Choroid plexus epithelial cell (primary cell): ENCODE measurements around the gene NAB2.

Source experiments
- DNase-seq: peaks from one replicate; pipeline ENCODE4 v3.0.0-alpha.2; 2010; ENCODE audit warnings: low read depth
- H3K4me3 ChIP-seq: 2 replicates; pipeline ENCODE4 v1.5.1; 2011; ENCODE audit warnings: low read depth, mild to moderate bottlenecking, control low read depth, low read length, moderate library complexity
- TF ChIP-seq, protein P1 (sequence below): conservative IDR thresholded peaks from 2 replicates; pipeline ENCODE4 v1.5.1; 2011; ENCODE audit warnings: low read depth, mild to moderate bottlenecking, control low read depth, inconsistent platforms, low read length, moderate library complexity

Gene NAB2

DNA sequence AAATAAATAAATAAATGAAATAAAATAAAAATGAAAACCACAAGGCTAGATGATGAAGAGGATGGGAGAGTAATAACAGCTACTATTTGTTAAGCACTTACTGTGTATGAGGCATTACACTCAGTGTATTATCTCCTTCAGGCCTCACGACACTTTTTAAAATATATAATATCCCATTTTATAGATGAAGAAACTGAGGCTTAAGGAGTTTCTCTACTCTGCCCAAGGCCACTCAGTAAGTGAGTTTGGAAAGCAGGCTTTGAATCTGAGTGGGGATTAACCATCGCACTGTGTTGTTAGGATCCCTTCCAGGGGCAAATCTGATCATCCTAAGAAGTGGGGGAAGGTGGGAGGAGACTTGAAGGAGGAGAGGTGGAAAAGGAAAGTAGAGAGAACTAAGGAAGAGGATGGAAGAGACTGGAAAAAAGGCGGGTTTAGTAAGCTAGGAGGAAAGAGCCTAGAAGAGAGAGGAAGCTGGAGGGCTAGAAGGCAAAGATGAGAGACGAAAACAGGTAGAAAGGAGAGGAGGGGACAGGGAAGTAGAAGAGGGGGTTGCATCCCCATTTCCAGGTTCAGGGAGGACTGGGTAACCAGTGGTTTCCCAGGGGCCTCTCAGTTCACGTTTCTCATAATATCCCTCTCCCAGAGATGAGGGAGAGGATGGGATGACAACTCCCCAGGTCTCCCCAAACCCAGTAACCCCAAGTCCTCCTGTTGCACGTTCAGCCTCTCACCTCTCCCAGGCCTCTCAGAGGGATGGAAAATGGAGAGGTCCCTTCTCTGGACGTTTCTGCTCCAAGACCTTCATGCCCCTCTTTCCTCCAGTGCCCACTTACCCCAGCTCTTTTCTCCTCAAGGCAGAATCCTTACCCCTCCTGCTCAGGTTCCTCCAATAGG lies 20.5 kb downstream of the NAB2 start:
- H3K4me3 ChIP-seq: peak overlapping the region; percentile 87
- no peak for DNase-seq
- TF ChIP-seq, protein P1, sequence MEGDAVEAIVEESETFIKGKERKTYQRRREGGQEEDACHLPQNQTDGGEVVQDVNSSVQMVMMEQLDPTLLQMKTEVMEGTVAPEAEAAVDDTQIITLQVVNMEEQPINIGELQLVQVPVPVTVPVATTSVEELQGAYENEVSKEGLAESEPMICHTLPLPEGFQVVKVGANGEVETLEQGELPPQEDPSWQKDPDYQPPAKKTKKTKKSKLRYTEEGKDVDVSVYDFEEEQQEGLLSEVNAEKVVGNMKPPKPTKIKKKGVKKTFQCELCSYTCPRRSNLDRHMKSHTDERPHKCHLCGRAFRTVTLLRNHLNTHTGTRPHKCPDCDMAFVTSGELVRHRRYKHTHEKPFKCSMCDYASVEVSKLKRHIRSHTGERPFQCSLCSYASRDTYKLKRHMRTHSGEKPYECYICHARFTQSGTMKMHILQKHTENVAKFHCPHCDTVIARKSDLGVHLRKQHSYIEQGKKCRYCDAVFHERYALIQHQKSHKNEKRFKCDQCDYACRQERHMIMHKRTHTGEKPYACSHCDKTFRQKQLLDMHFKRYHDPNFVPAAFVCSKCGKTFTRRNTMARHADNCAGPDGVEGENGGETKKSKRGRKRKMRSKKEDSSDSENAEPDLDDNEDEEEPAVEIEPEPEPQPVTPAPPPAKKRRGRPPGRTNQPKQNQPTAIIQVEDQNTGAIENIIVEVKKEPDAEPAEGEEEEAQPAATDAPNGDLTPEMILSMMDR: no peak

DNA sequence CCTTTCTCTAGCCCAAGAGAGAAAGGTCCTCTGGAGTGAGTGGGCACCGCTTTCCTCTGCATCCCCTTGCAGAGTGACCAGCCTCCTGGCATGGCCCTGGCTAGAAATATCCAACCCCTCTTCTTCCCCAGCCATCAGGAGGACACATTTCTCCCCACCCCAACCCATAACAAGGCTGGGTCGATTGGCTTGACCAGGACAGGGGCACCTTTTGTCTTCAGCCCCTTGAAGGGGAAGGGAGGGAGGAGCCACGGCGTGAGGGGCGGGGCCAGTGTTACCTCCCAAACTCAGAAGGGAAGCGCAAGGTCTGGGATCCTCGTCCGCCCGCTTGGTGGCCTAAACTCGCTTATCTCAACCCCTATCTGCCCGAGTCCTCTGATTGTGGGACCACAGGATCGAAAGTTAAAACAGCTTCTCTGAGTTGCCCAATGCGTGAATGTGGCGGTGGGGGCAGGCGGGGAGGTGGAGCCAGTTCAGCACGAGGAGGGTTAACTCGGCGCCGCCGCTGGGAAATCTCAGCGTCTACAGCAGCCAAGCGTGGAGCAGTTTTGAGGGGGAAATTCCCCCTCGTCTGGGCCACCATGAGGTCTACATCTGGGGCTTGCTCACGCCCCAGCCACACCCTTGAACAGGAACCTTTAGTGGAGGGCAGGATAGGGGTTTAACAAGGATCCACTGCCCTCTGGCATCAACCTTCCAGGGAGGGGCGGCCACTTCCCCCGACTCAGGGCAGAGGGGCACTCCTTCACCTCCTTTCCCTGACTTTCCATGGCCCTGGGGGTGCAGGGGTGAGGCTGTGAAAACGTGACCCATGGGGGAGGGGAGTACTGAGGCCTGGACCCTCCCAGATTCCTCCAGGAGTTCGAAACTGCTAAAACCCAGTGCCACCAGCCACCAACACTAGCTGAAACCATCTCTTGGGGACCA lies 21.5 kb downstream of the NAB2 start:
- H3K4me3 ChIP-seq: peak overlapping the region; percentile 87
- DNase-seq: peak; percentile 41
- TF ChIP-seq, protein P1: no peak

DNA sequence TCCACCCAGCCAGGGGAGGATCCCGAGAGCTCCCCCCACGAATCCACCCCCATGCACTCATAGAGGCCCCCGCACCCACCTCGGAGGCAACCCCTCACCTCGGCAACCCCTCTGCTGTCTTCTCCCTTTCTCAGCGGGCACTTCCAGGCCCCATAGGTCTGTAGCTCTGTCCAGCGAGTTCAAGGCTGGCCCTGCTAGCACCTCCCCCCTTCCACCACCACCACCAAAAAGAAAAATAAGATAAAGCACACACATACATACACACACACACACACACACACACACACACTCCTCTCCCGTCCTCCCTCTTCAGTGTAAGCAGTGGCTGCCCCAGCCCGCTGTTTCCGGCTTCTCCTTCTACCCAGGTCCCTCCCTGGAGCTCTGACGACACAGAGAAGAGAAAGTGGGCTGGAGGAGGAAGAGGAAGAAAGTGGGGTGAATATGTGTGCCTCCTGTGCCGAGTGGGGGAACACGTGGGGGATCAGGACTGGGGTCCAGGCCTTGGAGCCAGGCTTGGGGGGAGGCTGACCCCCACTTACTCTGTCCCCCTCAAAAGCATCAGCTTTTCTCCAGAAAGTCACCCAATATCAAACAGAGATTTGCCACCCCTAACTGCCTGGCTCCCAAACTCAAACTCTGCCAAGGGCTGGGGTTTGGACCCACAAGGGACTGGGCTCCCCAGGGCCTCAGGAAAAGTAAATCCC lies 22.3 kb downstream of the NAB2 start, which contains the start of gene STAT6:
Gene STAT6, minus strand, starts transcription at position 332 of the 704 bp plus-strand sequence. CDS start 3,084 bp downstream, outside the sequence.
- peak; percentile 95 for DNase-seq

DNA sequence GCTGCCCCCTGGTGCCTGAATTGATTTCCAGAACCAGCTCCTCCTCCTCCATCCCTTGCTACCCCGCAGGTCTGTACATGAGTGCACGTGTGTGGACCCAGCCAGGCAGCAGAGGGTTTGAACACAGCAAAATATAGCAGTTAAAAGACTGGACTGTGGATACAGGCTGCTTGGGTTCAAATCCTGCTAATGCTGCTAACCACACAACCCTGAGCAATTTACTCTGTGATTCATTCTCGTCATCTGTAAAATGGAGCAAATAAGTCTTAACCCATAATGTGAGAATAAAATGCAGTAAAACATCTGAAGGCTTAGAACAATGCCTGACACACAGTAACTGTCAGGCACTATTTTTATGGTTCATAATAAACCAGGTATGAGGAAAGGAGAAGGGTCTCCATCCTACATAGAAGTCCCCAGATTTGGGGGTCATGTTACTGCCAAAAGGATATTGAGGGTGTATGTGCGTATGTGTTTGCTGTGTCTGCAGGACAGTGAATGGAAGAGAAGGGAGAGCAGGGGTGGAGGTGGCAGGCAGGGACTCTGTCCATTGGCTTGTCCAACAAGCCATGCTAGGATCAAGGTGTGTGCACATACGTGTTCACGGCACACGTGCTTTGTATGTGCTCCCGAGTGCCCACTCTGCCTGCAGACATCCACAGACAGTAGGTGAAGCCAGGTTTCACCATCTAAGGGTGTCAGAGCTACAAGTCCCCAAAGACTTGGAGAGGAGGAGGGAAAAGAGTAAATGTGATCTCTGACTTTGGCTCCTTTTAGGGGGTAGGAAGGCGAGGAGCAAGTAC lies 23.8 kb downstream of the NAB2 start:
- H3K4me3 ChIP-seq: peak overlapping the region; percentile 87
- DNase-seq: no peak
- TF ChIP-seq, protein P1: peak; percentile 88

More for the DNA sequence above, 22.3 kb downstream of the NAB2 start, which contains the start of gene STAT6:
- TF ChIP-seq, protein P1: no peak
- H3K4me3 ChIP-seq: peak within 1 kb of the TSS; percentile 87

DNA sequence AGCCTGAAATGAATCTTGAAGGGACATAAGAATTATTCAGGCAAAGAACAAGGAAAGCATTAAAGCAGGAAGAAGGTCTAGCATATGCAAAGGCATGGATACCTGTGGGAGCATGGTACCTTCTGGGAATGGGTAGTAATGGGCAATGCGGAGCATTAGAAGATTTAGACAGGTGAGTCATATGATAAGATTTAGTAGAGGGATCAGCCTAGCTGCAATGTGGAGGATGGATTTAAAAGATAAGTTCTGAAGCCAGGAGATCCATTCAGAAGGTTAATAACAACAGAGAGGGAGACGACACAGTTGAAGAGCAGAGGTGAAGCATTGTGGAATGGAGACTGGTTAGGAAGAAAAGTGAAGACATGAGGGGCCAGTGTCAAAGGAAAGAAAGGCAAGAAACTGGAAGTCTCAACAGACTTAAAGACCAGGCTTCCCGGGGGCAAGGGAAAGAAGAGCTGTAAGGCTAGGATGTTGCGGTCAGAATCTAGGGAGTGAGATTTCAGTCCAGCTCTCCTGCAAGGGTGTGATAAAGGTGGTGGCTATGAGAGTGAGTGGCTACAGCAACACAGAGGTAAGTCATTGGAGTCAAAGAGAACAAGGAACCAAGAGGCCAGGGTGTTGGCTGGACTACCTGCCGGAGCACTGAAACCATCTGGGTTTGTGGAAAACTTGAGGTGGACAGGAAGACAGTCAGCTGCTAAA lies 27.8 kb downstream of the NAB2 start:
- TF ChIP-seq, protein P1: no peak
- no peak overlapping the region for H3K4me3 ChIP-seq
- no peak for DNase-seq
